K562 (cell line): ENCODE measurements around the gene MCMBP. TPM values are rescaled to one million over a fixed set of nuclear protein-coding genes. Genes with fewer than 3 reads are reported as not detected.

ENCODE experiments used
- ATAC-seq: fragments of 200-7000 bp; cut with Tn5 transposase; 3 replicates; pipeline ENCODE4 v1.9.1; 2020; ENCODE audit warnings: moderate library complexity
- BruUV-seq: library from RNA; stranded (reverse); fragments of 400-500 nt; replicated peaks from 2 replicates; lab custom pipeline; 2021; lab: Mats Ljungman, UMichigan
- CTCF ChIA-PET: fragments of 300-600 bp; formaldehyde crosslinking; extraction: SDS; loops from one replicate; lab custom pipeline; 2021; ENCODE audit warnings: low intra/inter-chr PET ratio; lab: Yijun Ruan, JAX
- POLR2A ChIA-PET: fragments of 300-600, 350-650 bp; sonication (Branson Sonifier 250); formaldehyde crosslinking; extraction: SDS; loops from one replicate; lab custom pipeline; 2021; ENCODE audit warnings: antibody characterized with exemption, inconsistent platforms; lab: Yijun Ruan, JAX
- DNase-seq, 4 experiments: peaks; one replicate each; pipeline versions ENCODE4 v3.0.0 to v3.0.0-alpha.2; 2011 to 2018; ENCODE audit warnings: low spot score in 3 of 4, mixed read lengths in 3 of 4; ENCODE audit errors: extremely low read depth in 1 of 4
- FAIRE-seq: peaks from 2 replicates; lab custom pipeline; 2011; peaks lifted over from hg19 to GRCh38; lab: Jason Lieb, UNC
- H2AFZ ChIP-seq: 2 replicates; pipeline ENCODE4 v1.6.0; 2011; ENCODE audit warnings: low read depth, low read length, control low read depth, inconsistent platforms
- H3K27ac ChIP-seq: fragments of 200-600 bp; 3 replicates; pipeline ENCODE4 v1.8.0; 2011; ENCODE audit warnings: low read depth, mild to moderate bottlenecking, control low read depth, inconsistent platforms, low read length, moderate library complexity, mixed read lengths; ENCODE audit errors: extremely low read depth
- H3K27me3 ChIP-seq, 2 experiments: fragments of 300-600 bp in 1 of 2; 2 replicates in 1 of 2; 3 replicates in 1 of 2; pipeline versions ENCODE4 v1.6.0 to v1.8.0; 2011; ENCODE audit warnings: inconsistent platforms in 2 of 2, low read length in 2 of 2, mild to moderate bottlenecking in 1 of 2, mixed read lengths in 1 of 2, moderate library complexity in 1 of 2; ENCODE audit not compliant: control insufficient read depth in 2 of 2, insufficient read depth in 2 of 2
- H3K36me3 ChIP-seq: fragments of 300-600 bp; 3 replicates; pipeline ENCODE4 v1.8.0; 2011; ENCODE audit warnings: mild to moderate bottlenecking, low read length, inconsistent platforms; ENCODE audit not compliant: control insufficient read depth, insufficient read depth
- H3K4me1 ChIP-seq, 2 experiments: fragments of 200-600 bp in 1 of 2; replicated peaks in 1 of 2; 2 replicates in 1 of 2; 3 replicates in 1 of 2; pipeline versions ENCODE4 v1.5.1 to v1.8.0; 2011; ENCODE audit warnings: inconsistent platforms in 2 of 2, low read length in 2 of 2, mild to moderate bottlenecking in 1 of 2, mixed read lengths in 1 of 2, moderate library complexity in 1 of 2; ENCODE audit not compliant: control insufficient read depth in 2 of 2, insufficient read depth in 2 of 2
- H3K4me2 ChIP-seq: 2 replicates; pipeline ENCODE4 v1.6.1; 2011; ENCODE audit warnings: low read length, control low read depth, inconsistent platforms, mixed read lengths; ENCODE audit not compliant: insufficient read depth
- H3K4me3 ChIP-seq: fragments of 200-600 bp; sonication (generic), shearing (Covaris generic); 2 replicates; pipeline ENCODE4 v1.5.1; 2016; ENCODE audit warnings: control low read depth, inconsistent platforms
- H3K79me2 ChIP-seq: fragments of 200-600 bp; 3 replicates; pipeline ENCODE4 v1.8.0; 2011; ENCODE audit warnings: low read length, inconsistent platforms; ENCODE audit not compliant: control insufficient read depth, insufficient read depth
- H3K9ac ChIP-seq, 2 experiments: 2 replicates each; pipeline versions ENCODE4 v1.6.0 to v1.6.1; 2011; ENCODE audit warnings: low read depth in 2 of 2, low read length in 2 of 2, control low read depth in 1 of 2, inconsistent platforms in 1 of 2, mild to moderate bottlenecking in 1 of 2, mixed read lengths in 1 of 2; ENCODE audit not compliant: insufficient read depth in 1 of 2
- H3K9me1 ChIP-seq: one replicate; pipeline ENCODE4 v1.6.0; 2011; ENCODE audit warnings: inconsistent platforms, mild to moderate bottlenecking, low read length, moderate library complexity; ENCODE audit not compliant: control insufficient read depth, insufficient read depth
- H3K9me3 ChIP-seq: replicated peaks from 2 replicates; pipeline ENCODE4 v1.5.1; 2011; ENCODE audit warnings: low read depth, low read length, inconsistent platforms; ENCODE audit not compliant: control insufficient read depth, insufficient read depth
- H4K20me1 ChIP-seq: replicated peaks from 2 replicates; pipeline ENCODE4 v1.6.1; 2011; ENCODE audit warnings: low read length, inconsistent platforms, mixed read lengths; ENCODE audit not compliant: control insufficient read depth, insufficient read depth
- ARHGAP35 ChIP-seq: fragments of 450-650 bp; IDR thresholded peaks from 2 replicates; pipeline ENCODE4 v1.6.1; 2018; ENCODE audit not compliant: partially characterized antibody
- FOXA1 ChIP-seq: fragments of 450-650 bp; IDR thresholded peaks from 2 replicates; pipeline ENCODE4 v1.6.1; 2016; ENCODE audit warnings: mild to moderate bottlenecking, borderline replicate concordance
- HNRNPUL1 ChIP-seq: fragments of 200-400 bp; formaldehyde crosslinking; IDR thresholded peaks from 2 replicates; pipeline ENCODE4 v1.6.1; 2017; ENCODE audit warnings: low read length
- KLF6 ChIP-seq: fragments of 250-450 bp; sonication (Bioruptor Pico); IDR thresholded peaks from 2 replicates; pipeline ENCODE4 v1.4.0; 2020; ENCODE audit warnings: mild to moderate bottlenecking, moderate library complexity, borderline replicate concordance
- MAZ ChIP-seq, 2 experiments: fragments of 450-650 bp in 1 of 2; sonication (generic) in 1 of 2; formaldehyde crosslinking; IDR thresholded peaks in 1 of 2; conservative IDR thresholded peaks in 1 of 2; 2 replicates each; pipeline versions ENCODE4 v1.4.0 to v1.5.0; 2020; ENCODE audit warnings: mild to moderate bottlenecking in 1 of 2, missing genetic modification reagents in 1 of 2
- RAD21 ChIP-seq, 2 experiments: fragments of 250-450 bp in 1 of 2; fragments of 450-650 bp in 1 of 2; sonication (Bioruptor Pico) in 1 of 2; formaldehyde crosslinking in 1 of 2; IDR thresholded peaks in 1 of 2; conservative IDR thresholded peaks in 1 of 2; 2 replicates each; pipeline versions ENCODE4 v1.4.0 to v1.8.0; 2020 to 2022; ENCODE audit warnings: mild to moderate bottlenecking in 2 of 2, moderate library complexity in 1 of 2
- SETDB1 ChIP-seq: IDR thresholded peaks from one replicate; pipeline ENCODE4 v1.6.1; 2012; ENCODE audit warnings: low read length, control low read depth, inconsistent platforms
- ZKSCAN8 ChIP-seq: fragments of 200-800 bp; sonication (Bioruptor generic); IDR thresholded peaks from 2 replicates; pipeline ENCODE4 v1.6.1; 2016; ENCODE audit warnings: missing genetic modification characterization, missing compliant biosample characterization
- ZNF175 ChIP-seq: fragments of 200-800 bp; sonication (Bioruptor generic); IDR thresholded peaks from 2 replicates; pipeline ENCODE4 v1.6.1; 2016; ENCODE audit warnings: low read depth, mild to moderate bottlenecking, missing genetic modification characterization, missing compliant biosample characterization
- WGBS: fragments of 100-300 bp; shearing (Covaris generic); methylation state at CpG from one replicate; pipeline ENCODE4 v1.1.6; 2016; ENCODE audit warnings: low coverage, mixed read lengths; ENCODE audit not compliant: insufficient coverage; ENCODE audit errors: missing lambda C conversion rate; 5-methylcytosine and 5-hydroxymethylcytosine counted together
- in situ Hi-C: fragments of 300-500 bp; cut with MboI; formaldehyde crosslinking; loops from 4 replicates; pipeline ENCODE4 v1.15.0; 2018; ENCODE audit warnings: inconsistent platforms, mixed read lengths
- intact Hi-C: fragments of 100-400 bp; cut with micrococcal nuclease; formaldehyde crosslinking; loops from 2 replicates; pipeline ENCODE4 v1.14.2; 2022
- polyA plus RNA-seq, 8 experiments: library from polyadenylated mRNA; depleted of rRNA in 4 of 8; stranded (reverse) in 5 of 8; unstranded in 3 of 8; fragments of >200 nt; fragmentation: Nextera tagmentation in 2 of 8; fragmentation: Illumina TruSeq in 1 of 8; extraction: Ambion mirVana in 2 of 8; extraction: Trizol in 1 of 8; gene quantifications; 2 replicates each; pipeline versions ENCODE4 v1.2.1 to v1.2.3, GENCODE V29; 2011 to 2014; ENCODE audit warnings: inconsistent platforms in 1 of 8, missing spikeins in 1 of 8
- total RNA-seq, 7 experiments: library from RNA; depleted of rRNA in 6 of 7; stranded (reverse); fragments of >200 nt in 6 of 7; fragmentation: Illumina TruSeq in 2 of 7; extraction: Trizol in 2 of 7; gene quantifications; 2 replicates each; pipeline versions ENCODE4 v1.2.1 to v1.2.3, GENCODE V29; 2011 to 2021; ENCODE audit warnings: low replicate concordance in 1 of 7
- TF ChIP-seq, protein P1 (sequence below), 3 experiments: IDR thresholded peaks in 2 of 3; conservative IDR thresholded peaks in 1 of 3; 2 replicates each; pipeline ENCODE4 v1.5.1; 2011 to 2012; ENCODE audit warnings: low read length in 3 of 3, mild to moderate bottlenecking in 3 of 3, control low read depth in 2 of 3, improper control_type of control experiment in 1 of 3, inconsistent platforms in 1 of 3, low read depth in 1 of 3, mixed read lengths in 1 of 3, moderate library complexity in 1 of 3; ENCODE audit not compliant: insufficient read depth in 2 of 3
- TF ChIP-seq, protein P2 (sequence below): fragments of 250-450 bp; sonication (Bioruptor Pico); IDR thresholded peaks from 2 replicates; pipeline ENCODE4 v1.8.0; 2021; ENCODE audit warnings: borderline replicate concordance, mild to moderate bottlenecking, moderate library complexity; ENCODE audit not compliant: poor library complexity, severe bottlenecking
- TF ChIP-seq, protein P3 (sequence below): sonication (generic); formaldehyde crosslinking; IDR thresholded peaks from 2 replicates; pipeline ENCODE4 v1.8.1; 2023; ENCODE audit warnings: mild to moderate bottlenecking, missing genetic modification reagents

Gene MCMBP
- total and polyA plus RNA-seq, 9 of the 15 experiments (the other 6 are each of a cell fraction or from before 2014, with no cell fraction given), result 11.2 to 74.3 (median 50.5) TPM

DNA sequence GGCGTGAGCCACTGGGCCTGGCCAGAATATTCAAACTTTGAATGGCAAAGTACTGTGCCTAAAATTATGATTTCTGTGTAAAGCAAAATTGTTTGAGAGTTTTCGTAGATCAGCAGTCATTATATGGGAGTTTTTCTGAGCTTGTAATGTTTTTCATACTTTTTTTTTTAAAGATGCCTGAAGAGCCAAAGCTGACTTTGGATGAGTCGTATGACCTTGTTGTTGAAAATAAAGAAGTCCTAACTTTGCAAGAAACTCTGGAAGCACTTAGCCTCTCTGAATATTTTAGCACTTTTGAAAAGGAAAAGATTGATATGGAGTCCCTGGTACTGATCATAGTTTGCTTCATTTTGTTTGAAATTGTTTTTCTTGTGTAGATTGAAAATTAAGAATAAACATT, 46.6 kb upstream of the MCMBP start:
- FAIRE-seq, result no peak
- intact Hi-C loops, result loop anchor here (5.0 kb wide), 1 partner anchor 167 kb away; no protein-coding TSS in a partner anchor

DNA sequence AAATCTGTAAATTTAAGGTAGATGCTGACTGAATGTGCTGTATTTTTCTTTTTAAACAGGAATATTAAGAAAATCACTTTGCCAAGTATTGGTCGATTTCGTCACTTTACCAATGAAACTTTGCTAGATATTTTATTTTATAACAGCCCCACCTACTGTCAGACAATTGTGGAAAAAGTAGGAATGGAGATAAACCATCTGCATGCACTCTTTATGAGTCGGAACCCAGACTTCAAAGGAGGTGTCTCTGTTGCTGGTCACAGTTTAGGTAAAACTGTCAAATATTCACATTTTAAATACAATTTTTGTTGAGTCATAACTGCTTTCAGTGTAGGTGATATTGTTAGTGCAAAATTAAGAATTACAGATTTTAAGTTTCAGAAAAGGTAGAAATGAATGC, 45.1 kb upstream of the MCMBP start:
- Histone ChIP-seq H3K4me3 (no peak overlapping the region), H3K9me1 (no peaks in the 10 kb centered on the region), H4K20me1 (no peaks in the 10 kb centered on the region), H2AFZ (no peak overlapping the region), H3K27ac (no peak overlapping the region), H3K4me1 (no peaks in the 10 kb centered on the region), H3K27me3 (no peaks in the 10 kb centered on the region), H3K79me2 (no peaks in the 10 kb centered on the region), H3K9ac (no peak overlapping the region), H3K36me3 (peaks cover 73% of the 10 kb centered on the region), H3K9me3 (no peaks in the 10 kb centered on the region), H3K4me2 (no peak overlapping the region)
- CTCF ChIA-PET, result interaction anchor here (0.8 to 1.6 kb wide), 2 partner anchors 167 to 231 kb away, joined by 3 to 4 read pairs; no protein-coding TSS in a partner anchor
- WGBS, result 92% methylated on average over 3 of the region's 3 CpGs
- POLR2A ChIA-PET, result no interaction called here
- intact Hi-C loops (loop anchor here (5.0 kb wide), 1 partner anchor 165 kb away; no protein-coding TSS in a partner anchor), in situ Hi-C loops (no loop called here)
- BruUV-seq, result no TSS peak
- peak in 1 of 4 experiments; percentile 11 for DNase-seq
- no peak for ATAC-seq
- no peak for FAIRE-seq
- no peak for TF ChIP-seq ZNF175 (CRISPR knock-in tag)
- peak in 1 of 2 experiments; percentile 10; a peak in 1 of 4 replicates for TF ChIP-seq RAD21 (CRISPR knock-in tag; conservative IDR thresholded peaks at IDR 0.05 in 1 of 2, IDR thresholded peaks at IDR 0.05 in 1 of 2)
- TF ChIP-seq, protein P1, sequence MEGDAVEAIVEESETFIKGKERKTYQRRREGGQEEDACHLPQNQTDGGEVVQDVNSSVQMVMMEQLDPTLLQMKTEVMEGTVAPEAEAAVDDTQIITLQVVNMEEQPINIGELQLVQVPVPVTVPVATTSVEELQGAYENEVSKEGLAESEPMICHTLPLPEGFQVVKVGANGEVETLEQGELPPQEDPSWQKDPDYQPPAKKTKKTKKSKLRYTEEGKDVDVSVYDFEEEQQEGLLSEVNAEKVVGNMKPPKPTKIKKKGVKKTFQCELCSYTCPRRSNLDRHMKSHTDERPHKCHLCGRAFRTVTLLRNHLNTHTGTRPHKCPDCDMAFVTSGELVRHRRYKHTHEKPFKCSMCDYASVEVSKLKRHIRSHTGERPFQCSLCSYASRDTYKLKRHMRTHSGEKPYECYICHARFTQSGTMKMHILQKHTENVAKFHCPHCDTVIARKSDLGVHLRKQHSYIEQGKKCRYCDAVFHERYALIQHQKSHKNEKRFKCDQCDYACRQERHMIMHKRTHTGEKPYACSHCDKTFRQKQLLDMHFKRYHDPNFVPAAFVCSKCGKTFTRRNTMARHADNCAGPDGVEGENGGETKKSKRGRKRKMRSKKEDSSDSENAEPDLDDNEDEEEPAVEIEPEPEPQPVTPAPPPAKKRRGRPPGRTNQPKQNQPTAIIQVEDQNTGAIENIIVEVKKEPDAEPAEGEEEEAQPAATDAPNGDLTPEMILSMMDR (IDR thresholded peaks at IDR 0.05 in 2 of 3, conservative IDR thresholded peaks at IDR 0.05 in 1 of 3; ENCODE audit: insufficient read depth in 2 of 3, low read depth in 1 of 3, low read length in 3 of 3), result peak in 1 of 3 experiments; percentile 25; a peak in 1 of 6 replicates
- no peak for TF ChIP-seq SETDB1
- no peak for TF ChIP-seq HNRNPUL1
- no peak for TF ChIP-seq ZKSCAN8
- TF ChIP-seq, protein P2, sequence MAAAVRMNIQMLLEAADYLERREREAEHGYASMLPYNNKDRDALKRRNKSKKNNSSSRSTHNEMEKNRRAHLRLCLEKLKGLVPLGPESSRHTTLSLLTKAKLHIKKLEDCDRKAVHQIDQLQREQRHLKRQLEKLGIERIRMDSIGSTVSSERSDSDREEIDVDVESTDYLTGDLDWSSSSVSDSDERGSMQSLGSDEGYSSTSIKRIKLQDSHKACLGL, result no peak
- TF ChIP-seq ARHGAP35, result no peak

More for the DNA sequence above, 46.6 kb upstream of the MCMBP start:
- Histone ChIP-seq H4K20me1 (no peaks in the 10 kb centered on the region), H3K4me3 (no peak overlapping the region), H3K4me2 (no peak overlapping the region), H3K9ac (no peak overlapping the region), H3K36me3 (peaks cover 70% of the 10 kb centered on the region), H3K9me3 (no peaks in the 10 kb centered on the region), H3K27ac (no peak overlapping the region), H3K9me1 (no peaks in the 10 kb centered on the region), H3K4me1 (no peaks in the 10 kb centered on the region), H3K79me2 (no peaks in the 10 kb centered on the region), H2AFZ (no peak overlapping the region), H3K27me3 (no peaks in the 10 kb centered on the region)
- TF ChIP-seq, protein P3, sequence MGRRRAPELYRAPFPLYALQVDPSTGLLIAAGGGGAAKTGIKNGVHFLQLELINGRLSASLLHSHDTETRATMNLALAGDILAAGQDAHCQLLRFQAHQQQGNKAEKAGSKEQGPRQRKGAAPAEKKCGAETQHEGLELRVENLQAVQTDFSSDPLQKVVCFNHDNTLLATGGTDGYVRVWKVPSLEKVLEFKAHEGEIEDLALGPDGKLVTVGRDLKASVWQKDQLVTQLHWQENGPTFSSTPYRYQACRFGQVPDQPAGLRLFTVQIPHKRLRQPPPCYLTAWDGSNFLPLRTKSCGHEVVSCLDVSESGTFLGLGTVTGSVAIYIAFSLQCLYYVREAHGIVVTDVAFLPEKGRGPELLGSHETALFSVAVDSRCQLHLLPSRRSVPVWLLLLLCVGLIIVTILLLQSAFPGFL, result no peak
- TF ChIP-seq FOXA1 (no peak), MAZ (CRISPR knock-in tag; conservative IDR thresholded peaks at IDR 0.05 in 1 of 2, IDR thresholded peaks at IDR 0.05 in 1 of 2) (no peak), KLF6 (CRISPR knock-in tag) (no peak)
- CTCF ChIA-PET, result interaction anchor here (1.6 kb wide), 1 partner anchor 233 kb away, joined by 4 read pairs; no protein-coding TSS in a partner anchor
- ATAC-seq (no peak), DNase-seq (no peak)
- 89% methylated on average over 3 of the region's 3 CpGs for WGBS
- in situ Hi-C loops, result no loop called here
- POLR2A ChIA-PET, result interaction anchor here (0.9 kb wide), 1 partner anchor 39 kb away, joined by 3 read pairs; no protein-coding TSS in a partner anchor
- BruUV-seq, result no TSS peak
